SK-N-SH (cell line): ENCODE data around the gene FAM135A. TPM values are rescaled to one million over a fixed set of nuclear protein-coding genes. Genes with fewer than 3 reads are reported as not detected.
"Not testable (repeated sequence)": the region's sequence is repeated elsewhere in the genome, so short reads cannot be mapped to it uniquely, and the experiment has no call there.

Source experiments
- CTCF ChIA-PET: fragments of 300-600, 350-600 bp; formaldehyde crosslinking; extraction: SDS; loops from one replicate; lab custom pipeline; 2021; lab: Yijun Ruan, JAX
- POLR2A ChIA-PET: fragments of 350-600 bp; sonication (Branson Sonifier 250); formaldehyde crosslinking; extraction: SDS; loops from one replicate; lab custom pipeline; 2020; ENCODE audit warnings: antibody characterized with exemption, inconsistent platforms; lab: Yijun Ruan, JAX
- DNase-seq: peaks from one replicate; pipeline ENCODE4 v3.0.0; 2012
- H2AFZ ChIP-seq: fragments of 200-600 bp; sonication (generic); 2 replicates; pipeline ENCODE4 v1.8.1; 2016; ENCODE audit warnings: antibody characterized with exemption, mild to moderate bottlenecking, low read depth
- H3F3A ChIP-seq: fragments of 200-600 bp; sonication (generic); replicated peaks from 2 replicates; pipeline ENCODE3; 2016; ENCODE audit warnings: antibody characterized with exemption, mild to moderate bottlenecking; ENCODE audit not compliant: insufficient read depth
- H3K27ac ChIP-seq, 2 experiments: fragments of 200-500 bp in 1 of 2; fragments of 200-600 bp in 1 of 2; sonication (Bioruptor generic) in 1 of 2; sonication (generic), shearing (Covaris generic) in 1 of 2; 2 replicates each; pipeline versions ENCODE4 v1.5.1 to v1.6.1; 2014 to 2016; ENCODE audit warnings: low read depth in 2 of 2, inconsistent platforms in 1 of 2, low read length in 1 of 2, mild to moderate bottlenecking in 1 of 2, mixed read lengths in 1 of 2
- H3K27me3 ChIP-seq: fragments of 200-600 bp; sonication (generic), shearing (Covaris generic); 2 replicates; pipeline ENCODE4 v1.6.1; 2016; ENCODE audit warnings: mixed run types; ENCODE audit not compliant: insufficient read depth
- H3K36me3 ChIP-seq, 2 experiments: fragments of 200-500 bp in 1 of 2; fragments of 200-600 bp in 1 of 2; sonication (Bioruptor generic) in 1 of 2; sonication (generic) in 1 of 2; replicated peaks in 1 of 2; 2 replicates each; pipeline versions ENCODE3 to v1.5.1; 2014 to 2016; ENCODE audit warnings: low read length in 1 of 2, mild to moderate bottlenecking in 1 of 2; ENCODE audit not compliant: insufficient read depth in 2 of 2, control insufficient read depth in 1 of 2
- H3K4me1 ChIP-seq, 2 experiments: fragments of 200-500 bp in 1 of 2; fragments of 200-600 bp in 1 of 2; sonication (Bioruptor generic) in 1 of 2; sonication (generic), shearing (Covaris generic) in 1 of 2; 2 replicates each; pipeline versions ENCODE4 v1.5.1 to v1.6.1; 2014 to 2016; ENCODE audit warnings: low read depth in 1 of 2, low read length in 1 of 2, mixed run types in 1 of 2; ENCODE audit not compliant: insufficient read depth in 2 of 2, control insufficient read depth in 1 of 2
- H3K4me2 ChIP-seq: fragments of 200-600 bp; sonication (generic), shearing (Covaris generic); 2 replicates; pipeline ENCODE4 v1.6.1; 2017; ENCODE audit warnings: mixed run types
- H3K4me3 ChIP-seq, 2 experiments: fragments of 200-500 bp in 1 of 2; fragments of 200-600 bp in 1 of 2; sonication (Bioruptor generic) in 1 of 2; sonication (generic), shearing (Covaris generic) in 1 of 2; 2 replicates each; pipeline versions ENCODE4 v1.5.1 to v1.8.1; 2014 to 2016; ENCODE audit warnings: low read depth in 2 of 2, inconsistent platforms in 1 of 2, low read length in 1 of 2, mild to moderate bottlenecking in 1 of 2, mixed read lengths in 1 of 2, moderate library complexity in 1 of 2
- H3K79me2 ChIP-seq: fragments of 200-600 bp; sonication (generic); 2 replicates; pipeline ENCODE4 v1.8.1; 2017; ENCODE audit warnings: mild to moderate bottlenecking; ENCODE audit not compliant: insufficient read depth
- H3K9ac ChIP-seq: fragments of 200-600 bp; sonication (generic); 2 replicates; pipeline ENCODE4 v1.6.1; 2017; ENCODE audit warnings: mixed run types
- H3K9me2 ChIP-seq: fragments of 200-600 bp; sonication (generic); 2 replicates; pipeline ENCODE4 v1.6.1; 2017; ENCODE audit warnings: mixed run types
- H3K9me3 ChIP-seq: fragments of 200-600 bp; sonication (generic); 2 replicates; pipeline ENCODE4 v1.6.1; 2017; ENCODE audit warnings: mixed run types, mild to moderate bottlenecking, moderate library complexity
- H4K20me1 ChIP-seq: fragments of 200-600 bp; sonication (generic); 2 replicates; pipeline ENCODE4 v1.6.1; 2017; ENCODE audit warnings: mild to moderate bottlenecking, mixed run types; ENCODE audit not compliant: insufficient read depth
- CHD2 ChIP-seq: fragments of 150-350 bp; IDR thresholded peaks from 2 replicates; pipeline ENCODE4 v1.6.1; 2018; ENCODE audit warnings: low read length; ENCODE audit not compliant: partially characterized antibody
- ELF1 ChIP-seq: IDR thresholded peaks from 2 replicates; pipeline ENCODE4 v1.4.0; 2012
- EZH2phosphoT487 ChIP-seq: fragments of 200-600 bp; sonication (generic); IDR thresholded peaks from 2 replicates; pipeline ENCODE4 v1.6.1; 2017; ENCODE audit warnings: low read depth, mixed run types, mild to moderate bottlenecking, antibody characterized with exemption, moderate library complexity, borderline replicate concordance
- FOSL2 ChIP-seq: IDR thresholded peaks from 2 replicates; pipeline ENCODE4 v1.4.0; 2012; ENCODE audit warnings: low read depth, mild to moderate bottlenecking, moderate library complexity, borderline replicate concordance
- GATA2 ChIP-seq: sonication (generic); formaldehyde crosslinking; IDR thresholded peaks from 2 replicates; pipeline ENCODE4 v1.5.0; 2020; ENCODE audit warnings: mild to moderate bottlenecking, missing genetic modification reagents
- IRF3 ChIP-seq: fragments of 150-350 bp; IDR thresholded peaks from 2 replicates; pipeline ENCODE4 v1.6.1; 2016; ENCODE audit warnings: mild to moderate bottlenecking, low read depth, low read length
- JUND ChIP-seq: IDR thresholded peaks from 2 replicates; pipeline ENCODE4 v1.4.0; 2012
- NFIC ChIP-seq: IDR thresholded peaks from 2 replicates; pipeline ENCODE4 v1.4.0; 2012; ENCODE audit warnings: borderline replicate concordance
- PBX3 ChIP-seq: IDR thresholded peaks from 2 replicates; pipeline ENCODE4; 2012
- RCOR1 ChIP-seq: fragments of 150-350 bp; IDR thresholded peaks from 2 replicates; pipeline ENCODE4 v1.6.1; 2017; ENCODE audit warnings: antibody characterized with exemption, low read length
- RFX5 ChIP-seq: IDR thresholded peaks from 2 replicates; pipeline ENCODE4 v1.6.1; 2012; ENCODE audit warnings: mild to moderate bottlenecking, improper control_type of control experiment, low read length
- SIN3A ChIP-seq: IDR thresholded peaks from 2 replicates; pipeline ENCODE4 v1.6.1; 2012; ENCODE audit warnings: low read depth, mild to moderate bottlenecking, low read length, moderate library complexity, borderline replicate concordance
- ZBTB33 ChIP-seq: IDR thresholded peaks from 2 replicates; pipeline ENCODE4 v1.4.0; 2012; ENCODE audit warnings: low read depth, borderline replicate concordance
- WGBS: methylation state at CpG from one replicate; pipeline ENCODE4 v1.1.6; 2017; ENCODE audit warnings: low lambda C conversion rate; 5-methylcytosine and 5-hydroxymethylcytosine counted together
- polyA plus RNA-seq, 3 experiments: library from polyadenylated mRNA; depleted of rRNA; stranded (reverse); fragments of >200 nt; gene quantifications; 2 replicates each; pipeline ENCODE4 v1.2.3, GENCODE V29; 2012

The FAM135A gene
- polyA plus RNA-seq, 1 of the 3 experiments (the other 2 are of a cell fraction) = 2.6 TPM

- POLR2A ChIA-PET = no interaction called here
These were observed 45.9 kb downstream of the FAM135A start for GRCh38 chr6:70459235-70459634.

GRCh38 chr6:70459699-70460098, 46.4 kb downstream of the FAM135A start:
- WGBS = 92% methylated on average over 14 of the region's 14 CpGs
- H3K9ac ChIP-seq, H3K27me3 ChIP-seq, H3K9me2 ChIP-seq, H3K4me1 ChIP-seq, DNase-seq, H3K79me2 ChIP-seq, H2AFZ ChIP-seq, H4K20me1 ChIP-seq, H3K4me2 ChIP-seq, H3K4me3 ChIP-seq, CTCF ChIA-PET, H3K36me3 ChIP-seq, H3F3A ChIP-seq, H3K9me3 ChIP-seq, H3K27ac ChIP-seq, POLR2A ChIA-PET: not testable (repeated sequence)

More at GRCh38 chr6:70459235-70459634, 45.9 kb downstream of the FAM135A start:
- no peaks in the 10 kb centered on the region for H4K20me1 ChIP-seq
- H3K27me3 ChIP-seq = no peaks in the 10 kb centered on the region
- H3K9me2 ChIP-seq = no peaks in the 10 kb centered on the region
- no peak overlapping the region for H3K4me3 ChIP-seq
- no peaks in the 10 kb centered on the region for H3K36me3 ChIP-seq
- no peaks in the 10 kb centered on the region for H3F3A ChIP-seq
- no peak overlapping the region for H3K4me2 ChIP-seq
- CTCF ChIA-PET = interaction anchor here (1.0 kb wide), 1 partner anchor 10 kb away, joined by 3 read pairs; no protein-coding TSS in a partner anchor
- H3K79me2 ChIP-seq = no peaks in the 10 kb centered on the region
- no peak overlapping the region for H2AFZ ChIP-seq
- H3K4me1 ChIP-seq = no peaks in the 10 kb centered on the region
- 85% methylated on average over 2 of the region's 2 CpGs for WGBS
- no peaks in the 10 kb centered on the region for H3K9me3 ChIP-seq
- DNase-seq = no peak
- no peak overlapping the region for H3K27ac ChIP-seq
- no peak for TF ChIP-seq RCOR1
- TF ChIP-seq RFX5 = no peak
- TF ChIP-seq ELF1 = no peak
- TF ChIP-seq GATA2 (CRISPR knock-in tag) = no peak
- no peak for TF ChIP-seq CHD2
- no peak for TF ChIP-seq EZH2phosphoT487
- TF ChIP-seq ZBTB33 = no peak
- no peak for TF ChIP-seq NFIC
- TF ChIP-seq IRF3 = no peak
- no peak for TF ChIP-seq SIN3A
- TF ChIP-seq JUND = no peak
- TF ChIP-seq PBX3 = no peak
- TF ChIP-seq FOSL2 = no peak
- no peak overlapping the region for H3K9ac ChIP-seq
